IMR-90 (cell line): ENCODE measurements around the gene BACE1-AS. TPM values are rescaled to one million over a fixed set of nuclear protein-coding genes. Genes with fewer than 3 reads are reported as not detected.

Experiments
- ATAC-seq: fragments of 200-7000 bp; cut with Tn5 transposase; 2 replicates; pipeline ENCODE4 v1.9.1; 2020; ENCODE audit warnings: low read depth, mild to moderate bottlenecking, moderate library complexity
- BruUV-seq: library from RNA; stranded (reverse); fragments of 400-500 nt; replicated peaks from 2 replicates; lab custom pipeline; 2021; lab: Mats Ljungman, UMichigan
- CTCF ChIA-PET: fragments of 300-600 bp; formaldehyde crosslinking; extraction: SDS; loops from one replicate; lab custom pipeline; 2021; ENCODE audit warnings: antibody characterized with exemption; lab: Yijun Ruan, JAX
- POLR2A ChIA-PET: fragments of 300-600 bp; sonication (Branson Sonifier 250); formaldehyde crosslinking; loops from one replicate; lab custom pipeline; 2022; ENCODE audit warnings: antibody characterized with exemption; ENCODE audit not compliant: unreplicated experiment; lab: Charles Lee
- DNase-seq: peaks from one replicate; pipeline ENCODE4 v3.0.0; 2013
- H2AFZ ChIP-seq: replicated peaks from 2 replicates; pipeline ENCODE3; 2013; ENCODE audit warnings: low read length, mild to moderate bottlenecking; ENCODE audit not compliant: poor library complexity
- H2AK5ac ChIP-seq: 2 replicates; pipeline ENCODE4 v1.6.1; 2013; ENCODE audit warnings: low read depth, low read length, inconsistent platforms
- H2AK9ac ChIP-seq: replicated peaks from 2 replicates; pipeline ENCODE3; 2013; ENCODE audit warnings: mild to moderate bottlenecking, low read depth, low read length, moderate library complexity; ENCODE audit not compliant: poor library complexity
- H2BK120ac ChIP-seq: 2 replicates; pipeline ENCODE4 v1.6.1; 2013; ENCODE audit warnings: low read depth, low read length, inconsistent platforms
- H2BK15ac ChIP-seq: 3 replicates; pipeline ENCODE4 v1.6.1; 2013; ENCODE audit warnings: low read depth, low read length, inconsistent platforms
- H2BK20ac ChIP-seq: 2 replicates; pipeline ENCODE4 v1.6.1; 2013; ENCODE audit warnings: low read depth, mild to moderate bottlenecking, inconsistent platforms, low read length, moderate library complexity
- H2BK5ac ChIP-seq: 2 replicates; pipeline ENCODE4 v1.6.1; 2013; ENCODE audit warnings: mild to moderate bottlenecking, low read depth, low read length, inconsistent platforms; ENCODE audit not compliant: poor library complexity, severe bottlenecking
- H3K14ac ChIP-seq: replicated peaks from 2 replicates; pipeline ENCODE4 v1.6.1; 2013; ENCODE audit warnings: low read depth, low read length, inconsistent platforms
- H3K18ac ChIP-seq: 2 replicates; pipeline ENCODE4 v1.6.1; 2013; ENCODE audit warnings: low read depth, low read length, control low read depth
- H3K23ac ChIP-seq: 2 replicates; pipeline ENCODE4 v1.6.1; 2013; ENCODE audit warnings: low read depth, low read length, inconsistent platforms
- H3K27ac ChIP-seq: 2 replicates; pipeline ENCODE4 v1.5.1; 2013; ENCODE audit warnings: mild to moderate bottlenecking, control low read depth, low read length; ENCODE audit not compliant: insufficient read depth
- H3K27me3 ChIP-seq: 2 replicates; pipeline ENCODE4 v1.6.1; 2013; ENCODE audit warnings: low read length; ENCODE audit not compliant: control insufficient read depth, insufficient read depth
- H3K36me3 ChIP-seq: 2 replicates; pipeline ENCODE4 v1.6.1; 2013; ENCODE audit warnings: low read length, mixed read lengths; ENCODE audit not compliant: control insufficient read depth, insufficient read depth
- H3K4ac ChIP-seq: 2 replicates; pipeline ENCODE4 v1.6.1; 2013; ENCODE audit warnings: low read depth, low read length, inconsistent platforms
- H3K4me1 ChIP-seq: 2 replicates; pipeline ENCODE4 v1.6.1; 2013; ENCODE audit warnings: low read length, mixed read lengths; ENCODE audit not compliant: control insufficient read depth, insufficient read depth
- H3K4me2 ChIP-seq: 2 replicates; pipeline ENCODE4 v1.6.1; 2013; ENCODE audit warnings: low read depth, mild to moderate bottlenecking, control low read depth, low read length, moderate library complexity
- H3K4me3 ChIP-seq: 2 replicates; pipeline ENCODE4 v1.5.1; 2013; ENCODE audit warnings: low read depth, mild to moderate bottlenecking, control low read depth, low read length, moderate library complexity; ENCODE audit not compliant: insufficient read depth
- H3K56ac ChIP-seq: 2 replicates; pipeline ENCODE4 v1.6.1; 2013; ENCODE audit warnings: low read length, inconsistent platforms; ENCODE audit not compliant: insufficient read depth; ENCODE audit errors: extremely low read depth
- H3K79me1 ChIP-seq, 2 experiments: 2 replicates each; pipeline ENCODE4 v1.6.1; 2013; ENCODE audit warnings: low read length in 2 of 2, inconsistent platforms in 1 of 2, low read depth in 1 of 2
- H3K9ac ChIP-seq: 2 replicates; pipeline ENCODE4 v1.6.1; 2013; ENCODE audit warnings: low read depth, low read length, control low read depth
- H3K9me1 ChIP-seq: 2 replicates; pipeline ENCODE4 v1.6.1; 2013; ENCODE audit warnings: low read length, inconsistent platforms; ENCODE audit not compliant: insufficient read depth
- H3K9me3 ChIP-seq: 2 replicates; pipeline ENCODE4 v1.6.1; 2013; ENCODE audit warnings: low read length; ENCODE audit not compliant: control insufficient read depth, insufficient read depth
- H4K20me1 ChIP-seq: 2 replicates; pipeline ENCODE4 v1.6.1; 2013; ENCODE audit warnings: low read length, inconsistent platforms; ENCODE audit not compliant: insufficient read depth
- H4K5ac ChIP-seq: 2 replicates; pipeline ENCODE4 v1.6.1; 2013; ENCODE audit warnings: mild to moderate bottlenecking, low read depth, low read length, control low read depth
- H4K8ac ChIP-seq, 2 experiments: 2 replicates each; pipeline ENCODE4 v1.6.1; 2013; ENCODE audit warnings: low read depth in 2 of 2, low read length in 2 of 2, control low read depth in 1 of 2, inconsistent platforms in 1 of 2
- H4K91ac ChIP-seq: 2 replicates; pipeline ENCODE4 v1.6.1; 2013; ENCODE audit warnings: low read depth, low read length, inconsistent platforms; ENCODE audit not compliant: insufficient read depth
- MAFK ChIP-seq: IDR thresholded peaks from 2 replicates; pipeline ENCODE4 v1.6.1; 2012; ENCODE audit warnings: low read depth, low read length, improper control_type of control experiment
- POLR2A ChIP-seq: IDR thresholded peaks from 2 replicates; pipeline ENCODE4 v1.6.1; 2012; ENCODE audit warnings: mild to moderate bottlenecking, low read depth, low read length
- WGBS, 2 experiments: methylation state at CpG; one replicate each; pipeline versions ENCODE4 v1.1.5 to v1.1.7; 2013; ENCODE audit warnings: missing lambda C conversion rate in 2 of 2; ENCODE audit not compliant: insufficient read length in 1 of 2; ENCODE audit errors: extremely low coverage in 2 of 2; 5-methylcytosine and 5-hydroxymethylcytosine counted together
- dilution Hi-C: fragments of 300-500 bp; cut with HindIII; formaldehyde crosslinking; loops from one replicate; pipeline ENCODE4 v1.14.3; 2018; ENCODE audit warnings: low sequenced_read_pairs; ENCODE audit not compliant: unreplicated experiment
- in situ Hi-C: fragments of 300-500 bp; cut with MboI; formaldehyde crosslinking; loops from 3 replicates; pipeline ENCODE4 v1.14.3; 2019; ENCODE audit warnings: low sequenced_read_pairs, inconsistent platforms, mixed read lengths
- intact Hi-C: fragments of 100-400 bp; cut with micrococcal nuclease; formaldehyde crosslinking; loops from 2 replicates; pipeline ENCODE4 v1.10.0; 2022
- polyA plus RNA-seq, 3 experiments: library from polyadenylated mRNA; depleted of rRNA; stranded (reverse); fragments of >200 nt; gene quantifications; 2 replicates each; pipeline ENCODE4 v1.2.3, GENCODE V29; 2012; ENCODE audit warnings: low replicate concordance in 1 of 3
- total RNA-seq: library from RNA; depleted of rRNA; stranded (reverse); fragments of >200 nt; gene quantifications from 2 replicates; pipeline ENCODE4 v1.2.3, GENCODE V29; 2012
- TF ChIP-seq, protein P1 (sequence below): conservative IDR thresholded peaks from 2 replicates; pipeline ENCODE4 v1.5.1; 2012; ENCODE audit warnings: mild to moderate bottlenecking, low read depth, low read length, improper control_type of control experiment

The BACE1-AS gene
- total and polyA plus RNA-seq, 2 of the 4 experiments (the other 2 are of a cell fraction) = 2.7 to 2.9 TPM

DNA sequence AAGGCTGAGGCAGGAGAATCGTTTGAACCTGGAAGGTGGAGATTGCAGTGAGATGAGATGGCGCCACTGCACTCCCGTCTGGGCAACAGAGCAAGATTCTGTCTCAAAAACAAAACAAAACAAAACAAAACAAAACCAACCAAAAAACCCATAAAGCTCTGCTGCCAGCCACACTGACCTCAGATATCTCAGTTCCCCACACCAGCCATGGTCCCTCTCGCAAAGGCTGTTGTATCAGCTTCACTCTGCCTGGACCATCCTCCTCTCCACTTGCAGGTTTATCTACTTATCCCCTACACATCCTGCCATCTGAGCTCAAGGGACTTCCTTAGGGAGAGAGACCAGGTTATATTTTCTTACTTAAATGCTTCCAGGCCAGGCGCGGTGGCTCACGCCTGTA is 11.1 kb downstream of the BACE1-AS start:
- TF ChIP-seq MAFK (no peak), POLR2A (no peak)
- TF ChIP-seq, protein P1, sequence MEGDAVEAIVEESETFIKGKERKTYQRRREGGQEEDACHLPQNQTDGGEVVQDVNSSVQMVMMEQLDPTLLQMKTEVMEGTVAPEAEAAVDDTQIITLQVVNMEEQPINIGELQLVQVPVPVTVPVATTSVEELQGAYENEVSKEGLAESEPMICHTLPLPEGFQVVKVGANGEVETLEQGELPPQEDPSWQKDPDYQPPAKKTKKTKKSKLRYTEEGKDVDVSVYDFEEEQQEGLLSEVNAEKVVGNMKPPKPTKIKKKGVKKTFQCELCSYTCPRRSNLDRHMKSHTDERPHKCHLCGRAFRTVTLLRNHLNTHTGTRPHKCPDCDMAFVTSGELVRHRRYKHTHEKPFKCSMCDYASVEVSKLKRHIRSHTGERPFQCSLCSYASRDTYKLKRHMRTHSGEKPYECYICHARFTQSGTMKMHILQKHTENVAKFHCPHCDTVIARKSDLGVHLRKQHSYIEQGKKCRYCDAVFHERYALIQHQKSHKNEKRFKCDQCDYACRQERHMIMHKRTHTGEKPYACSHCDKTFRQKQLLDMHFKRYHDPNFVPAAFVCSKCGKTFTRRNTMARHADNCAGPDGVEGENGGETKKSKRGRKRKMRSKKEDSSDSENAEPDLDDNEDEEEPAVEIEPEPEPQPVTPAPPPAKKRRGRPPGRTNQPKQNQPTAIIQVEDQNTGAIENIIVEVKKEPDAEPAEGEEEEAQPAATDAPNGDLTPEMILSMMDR = no peak
- Histone ChIP-seq H4K5ac (no peak overlapping the region), H4K91ac (no peak overlapping the region), H2BK120ac (no peak overlapping the region), H2AFZ (no peak overlapping the region), H2BK15ac (no peak overlapping the region), H3K9ac (no peak overlapping the region), H2BK5ac (no peak overlapping the region), H3K79me1 (peaks cover 12 to 40% of the 10 kb centered on the region in 2 experiments), H3K27ac (no peak overlapping the region), H2AK5ac (no peak overlapping the region), H3K36me3 (peaks cover 5% of the 10 kb centered on the region), H3K4me3 (no peak overlapping the region), H3K9me1 (peaks cover 7% of the 10 kb centered on the region; the same call in 1 of the 2 replicates), H3K14ac (no peak overlapping the region), H3K4ac (no peak overlapping the region), H3K4me2 (no peak overlapping the region), H3K9me3 (no peaks in the 10 kb centered on the region), H4K8ac (no peak overlapping the region), H3K27me3 (no peaks in the 10 kb centered on the region), H4K20me1 (peaks cover 12% of the 10 kb centered on the region; the same call in 1 of the 2 replicates), H2AK9ac (no peak overlapping the region), H3K23ac (no peak overlapping the region), H3K4me1 (peaks cover 13% of the 10 kb centered on the region; the same call in 1 of the 2 replicates), H3K18ac (no peak overlapping the region), H2BK20ac (no peak overlapping the region), H3K56ac (no peak overlapping the region)
- POLR2A ChIA-PET = no interaction called here
- CTCF ChIA-PET = no interaction called here
- 100% methylated on average over 3 of the region's 7 CpGs; no CpG with 5 or more reads in 1 of the 2 experiments for WGBS, 2 experiments
- intact Hi-C loops (no loop called here), dilution Hi-C loops (no loop called here), in situ Hi-C loops (no loop called here)
- BruUV-seq = no TSS peak
- DNase-seq = no peak
- no peak for ATAC-seq
